Measurements from ENCODE around the gene NEDD1. TPM values are rescaled to one million over a fixed set of nuclear protein-coding genes. Genes with fewer than 3 reads are reported as not detected.
A peak's percentile ranks its signal among the peaks of the same experiment; 100 is the strongest.

NEDD1 gene
- polyA plus RNA-seq, 6 donors from 2014 or later, result 16.8 to 33.2 (median 31.3) TPM

GRCh38 chr12:96880220-96880619, 26.8 kb upstream of the NEDD1 start:
- DNase-seq, result no peak
- Mint-ChIP-seq H3K9me3 (peaks cover 0 to 6% (median 0%) of the 10 kb centered on the region in 7 donors), H3K4me1 (no peaks in the 10 kb centered on the region), H3K27me3 (peaks cover 7 to 36% (median 17%) of the 10 kb centered on the region in 3 donors), H3K4me3 (no peak overlapping the region), H3K27ac (no peak overlapping the region), H3K36me3 (no peaks in the 10 kb centered on the region)
- ATAC-seq (ENCODE audit: low read depth in 2 of 2), result no peak

DNA sequence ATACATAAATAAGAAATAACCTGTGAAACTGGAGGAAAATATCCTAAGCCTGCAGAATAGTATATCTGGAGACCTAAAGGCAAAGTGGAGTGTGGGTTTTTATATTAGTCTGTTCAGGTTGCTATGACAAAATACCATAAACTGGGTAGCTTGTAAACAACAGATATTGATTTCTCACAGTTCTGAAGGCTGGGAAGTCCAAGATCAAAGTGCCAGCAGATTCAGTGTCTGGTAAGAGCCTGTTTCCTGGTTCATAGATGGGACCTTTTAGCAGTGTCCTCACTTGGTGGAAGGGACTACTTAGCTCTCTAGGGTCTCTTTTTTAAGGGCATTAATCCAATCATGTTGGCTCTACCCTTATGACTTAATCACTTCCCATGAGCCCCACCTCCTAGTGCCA, 25.4 kb upstream of the NEDD1 start:
- no peak for ATAC-seq (ENCODE audit: low read depth in 2 of 2)
- peaks cover 6 to 38% (median 20%) of the 10 kb centered on the region in 3 donors for H3K27me3 Mint-ChIP-seq
- H3K4me3 Mint-ChIP-seq, result no peak overlapping the region
- H3K4me1 Mint-ChIP-seq, result no peaks in the 10 kb centered on the region
- no peaks in the 10 kb centered on the region for H3K36me3 Mint-ChIP-seq
- H3K9me3 Mint-ChIP-seq, result peaks cover 0 to 6% (median 0%) of the 10 kb centered on the region in 7 donors
- no peak overlapping the region for H3K27ac Mint-ChIP-seq
- DNase-seq, result no peak

- H3K9me3 Mint-ChIP-seq, result peaks cover 0 to 6% (median 0%) of the 10 kb centered on the region in 7 donors
- H3K4me3 Mint-ChIP-seq, result no peak overlapping the region
- ATAC-seq (ENCODE audit: low read depth in 2 of 2) (no peak), DNase-seq (no peak)
- H3K4me1 Mint-ChIP-seq, result no peaks in the 10 kb centered on the region
- H3K27me3 Mint-ChIP-seq, result peaks cover 4 to 36% (median 13%) of the 10 kb centered on the region in 3 donors
- no peak overlapping the region for H3K27ac Mint-ChIP-seq
- H3K36me3 Mint-ChIP-seq, result no peaks in the 10 kb centered on the region
These were observed 24.2 kb upstream of the NEDD1 start for GRCh38 chr12:96882862-96883261.

DNA sequence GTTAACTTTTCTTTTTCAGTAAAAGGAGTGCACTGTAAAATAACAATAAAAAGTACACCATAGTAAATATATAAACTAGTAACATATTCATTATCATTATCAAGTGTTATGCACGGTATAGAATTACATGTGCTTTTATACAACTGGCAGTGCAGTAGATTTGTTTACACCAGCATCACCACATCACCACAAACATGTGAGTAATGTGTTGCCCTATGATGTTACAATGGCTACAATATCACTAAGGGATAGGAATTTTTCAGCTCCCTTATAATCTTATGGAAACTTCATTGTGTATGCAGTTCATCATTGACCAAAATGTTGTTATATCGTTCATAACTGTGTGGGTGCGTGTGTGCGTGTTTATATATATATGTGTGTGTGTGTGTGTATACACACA, 23.5 kb upstream of the NEDD1 start:
- no peaks in the 10 kb centered on the region for H3K36me3 Mint-ChIP-seq
- no peak overlapping the region for H3K27ac Mint-ChIP-seq
- ATAC-seq (ENCODE audit: low read depth in 2 of 2) (no peak), DNase-seq (no peak)
- no peak overlapping the region for H3K4me3 Mint-ChIP-seq
- H3K4me1 Mint-ChIP-seq, result no peaks in the 10 kb centered on the region
- H3K27me3 Mint-ChIP-seq, result peaks cover 4 to 29% (median 7%) of the 10 kb centered on the region in 3 donors
- peaks cover 0 to 6% (median 0%) of the 10 kb centered on the region in 7 donors for H3K9me3 Mint-ChIP-seq

- Mint-ChIP-seq H3K27ac (no peak overlapping the region), H3K4me1 (no peaks in the 10 kb centered on the region), H3K36me3 (no peaks in the 10 kb centered on the region), H3K9me3 (peaks cover 0 to 1% (median 0%) of the 10 kb centered on the region in 7 donors), H3K27me3 (peaks cover 15 to 33% (median 18%) of the 10 kb centered on the region in 3 donors), H3K4me3 (peak overlapping the region in 1 of 8 donors; percentile 33)
- ATAC-seq (ENCODE audit: low read depth in 2 of 2) (no peak), DNase-seq (no peak)
These were observed 19.9 kb upstream of the NEDD1 start for GRCh38 chr12:96886998-96887677.

DNA sequence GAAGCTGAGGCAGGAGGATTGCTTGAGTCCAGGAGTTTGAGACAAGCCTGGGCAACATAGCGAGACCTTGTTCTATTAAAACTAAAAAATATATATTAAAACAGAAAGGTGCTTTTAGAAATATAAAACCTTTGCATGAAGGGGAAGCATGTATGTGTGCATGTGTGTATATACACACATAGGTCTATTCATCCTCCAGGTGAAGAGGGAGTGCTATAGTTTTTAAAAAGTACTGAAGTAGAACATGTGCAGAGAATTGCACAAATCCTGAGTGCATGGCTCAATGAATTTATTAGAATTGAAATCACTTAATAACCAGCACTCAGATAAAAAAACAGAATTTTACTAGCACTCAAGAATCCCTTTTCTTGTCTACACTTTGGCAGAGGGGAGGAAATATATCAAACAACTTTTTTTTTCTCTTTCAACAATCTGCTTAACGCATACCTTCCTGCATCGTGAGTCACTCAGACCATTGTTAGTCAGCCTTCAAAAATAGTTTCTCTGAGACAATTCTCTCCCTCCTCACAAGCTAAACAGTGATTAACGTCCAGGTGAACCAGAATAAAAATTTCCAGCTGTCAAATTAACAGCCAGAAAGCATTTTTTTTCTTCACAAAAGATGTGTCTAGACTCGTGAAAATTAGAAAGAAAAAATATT, 17.7 kb upstream of the NEDD1 start:
- peaks cover 0 to 6% (median 0%) of the 10 kb centered on the region in 7 donors for H3K9me3 Mint-ChIP-seq
- no peak overlapping the region for H3K27ac Mint-ChIP-seq
- DNase-seq (no peak), ATAC-seq (ENCODE audit: low read depth in 2 of 2) (no peak)
- H3K36me3 Mint-ChIP-seq, result no peaks in the 10 kb centered on the region
- H3K4me3 Mint-ChIP-seq, result no peak overlapping the region
- no peaks in the 10 kb centered on the region for H3K4me1 Mint-ChIP-seq
- H3K27me3 Mint-ChIP-seq, result peaks cover 20 to 45% (median 26%) of the 10 kb centered on the region in 3 donors

GRCh38 chr12:96890331-96890730, 16.7 kb upstream of the NEDD1 start:
- ATAC-seq (ENCODE audit: low read depth in 2 of 2), result no peak
- H3K27ac Mint-ChIP-seq, result no peak overlapping the region
- no peaks in the 10 kb centered on the region for H3K4me1 Mint-ChIP-seq
- peaks cover 20 to 45% (median 26%) of the 10 kb centered on the region in 3 donors for H3K27me3 Mint-ChIP-seq
- H3K36me3 Mint-ChIP-seq, result no peaks in the 10 kb centered on the region
- no peak overlapping the region for H3K4me3 Mint-ChIP-seq
- H3K9me3 Mint-ChIP-seq, result peaks cover 0 to 6% (median 0%) of the 10 kb centered on the region in 7 donors
- DNase-seq, result no peak

GRCh38 chr12:96892104-96892503, 15.0 kb upstream of the NEDD1 start:
- no peak for DNase-seq
- peaks cover 0 to 6% (median 0%) of the 10 kb centered on the region in 7 donors for H3K9me3 Mint-ChIP-seq
- H3K36me3 Mint-ChIP-seq, result no peaks in the 10 kb centered on the region
- no peaks in the 10 kb centered on the region for H3K4me1 Mint-ChIP-seq
- no peak overlapping the region for H3K4me3 Mint-ChIP-seq
- ATAC-seq (ENCODE audit: low read depth in 2 of 2), result no peak
- H3K27me3 Mint-ChIP-seq, result peaks cover 19 to 28% (median 20%) of the 10 kb centered on the region in 3 donors
- no peak overlapping the region for H3K27ac Mint-ChIP-seq

DNA sequence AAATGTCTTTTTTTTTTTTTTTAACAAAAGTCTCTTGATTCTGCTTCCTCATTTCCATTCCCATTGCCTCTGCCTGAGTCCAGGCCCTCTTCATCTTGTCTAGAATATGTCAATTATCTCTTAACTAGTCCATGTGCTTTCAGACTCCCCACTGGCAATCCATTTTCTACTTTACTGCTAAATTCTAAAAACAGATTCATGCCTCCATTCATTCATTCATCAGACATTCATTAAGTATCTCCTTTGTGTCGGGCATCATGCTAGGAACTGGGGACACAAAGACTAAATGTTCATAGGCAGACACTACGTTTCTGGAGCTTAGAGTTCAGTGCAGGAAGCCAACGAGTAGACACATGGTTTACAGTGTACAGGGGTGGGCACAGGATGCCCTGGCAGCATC, 9.6 kb upstream of the NEDD1 start:
- Mint-ChIP-seq H3K9me3 (peaks cover 0 to 4% (median 0%) of the 10 kb centered on the region in 7 donors), H3K27me3 (peaks cover 4 to 14% (median 5%) of the 10 kb centered on the region in 3 donors), H3K4me1 (no peaks in the 10 kb centered on the region), H3K27ac (no peak overlapping the region), H3K36me3 (no peaks in the 10 kb centered on the region), H3K4me3 (no peak overlapping the region)
- DNase-seq (no peak), ATAC-seq (ENCODE audit: low read depth in 2 of 2) (no peak)

GRCh38 chr12:96901175-96901574, 5.9 kb upstream of the NEDD1 start:
- no peak for DNase-seq
- Mint-ChIP-seq H3K36me3 (no peaks in the 10 kb centered on the region), H3K4me3 (no peak overlapping the region), H3K27me3 (no peaks in the 10 kb centered on the region), H3K9me3 (no peaks in the 10 kb centered on the region), H3K27ac (no peak overlapping the region), H3K4me1 (peaks cover 0 to 4% (median 3%) of the 10 kb centered on the region in 3 donors)
- no peak for ATAC-seq (ENCODE audit: low read depth in 2 of 2)

DNA sequence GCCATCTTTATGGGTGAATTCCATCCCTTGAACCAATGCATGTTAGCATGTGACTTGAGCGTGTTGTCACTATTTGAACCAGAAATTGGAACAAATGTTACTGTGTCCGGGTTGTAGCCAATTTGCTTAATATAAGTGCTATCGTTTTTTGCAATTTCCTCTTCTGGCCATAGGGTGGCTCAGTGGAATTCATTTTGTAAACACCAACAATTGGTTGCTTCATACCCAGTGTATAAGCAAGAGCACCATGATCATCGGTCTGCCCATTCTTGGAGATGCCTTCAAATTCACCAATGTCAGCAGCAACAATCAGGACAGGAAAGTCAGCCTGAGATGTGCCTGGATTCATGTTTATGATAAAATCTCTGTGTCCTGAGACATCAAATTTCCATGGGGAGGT, 5.0 kb upstream of the NEDD1 start:
- peaks cover 4 to 10% (median 8%) of the 10 kb centered on the region in 3 donors for H3K4me1 Mint-ChIP-seq
- no peak overlapping the region for H3K4me3 Mint-ChIP-seq
- H3K9me3 Mint-ChIP-seq, result no peaks in the 10 kb centered on the region
- DNase-seq (no peak), ATAC-seq (ENCODE audit: low read depth in 2 of 2) (no peak)
- H3K36me3 Mint-ChIP-seq, result no peaks in the 10 kb centered on the region
- H3K27ac Mint-ChIP-seq, result no peak overlapping the region
- no peaks in the 10 kb centered on the region for H3K27me3 Mint-ChIP-seq

GRCh38 chr12:96906498-96906848, 584 bp upstream of the NEDD1 start:
- H3K27me3 Mint-ChIP-seq, result no peaks in the 10 kb centered on the region
- peaks cover 33 to 41% (median 38%) of the 10 kb centered on the region in 3 donors for H3K4me1 Mint-ChIP-seq
- DNase-seq, result no peak

DNA sequence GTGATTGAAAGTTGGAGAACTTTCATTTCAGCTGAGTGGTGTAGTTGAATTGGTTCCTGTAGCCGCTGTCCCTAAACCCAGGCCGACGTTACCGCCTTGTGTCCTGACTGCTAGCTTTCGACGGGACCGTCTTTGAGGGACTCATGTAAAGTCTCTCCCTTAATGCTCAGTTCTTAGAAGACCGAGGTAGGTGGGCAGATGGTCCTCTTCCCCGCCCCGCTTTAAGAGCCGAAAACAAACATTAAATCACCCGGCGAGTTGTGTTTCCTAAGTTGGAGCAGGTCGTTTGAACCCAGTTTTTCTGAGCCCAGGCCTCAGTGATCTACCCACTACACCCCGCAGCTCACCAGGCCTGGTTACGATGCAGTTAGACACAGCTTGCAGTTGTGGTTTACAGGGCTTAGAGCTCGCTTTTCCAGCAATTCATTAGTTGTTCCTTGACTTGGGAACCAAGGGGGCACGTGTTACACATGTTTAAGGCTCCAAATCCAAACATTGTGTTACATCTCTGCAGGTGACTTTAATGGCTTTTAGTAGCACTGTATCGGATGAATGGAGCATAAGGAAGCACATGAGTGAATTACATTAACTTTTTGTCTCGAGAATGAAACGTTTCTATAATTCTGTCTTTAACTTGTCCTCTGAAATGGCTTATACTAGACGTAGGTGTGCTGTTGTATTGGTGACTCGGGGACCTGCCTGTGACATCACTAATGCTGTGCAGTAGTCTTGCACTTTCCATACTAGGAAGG, 790 bp downstream of the NEDD1 start:
- H3K36me3 Mint-ChIP-seq, result no peaks in the 10 kb centered on the region
- DNase-seq, result peak; percentile 20
- ATAC-seq (ENCODE audit: low read depth in 2 of 2), result peak; percentile 17 to 24
- H3K4me1 Mint-ChIP-seq, result peaks cover 35 to 44% (median 40%) of the 10 kb centered on the region in 3 donors
- no peaks in the 10 kb centered on the region for H3K9me3 Mint-ChIP-seq
- H3K4me3 Mint-ChIP-seq, result peak overlapping the region; percentile 90 to 97 (median 96)
- H3K27ac Mint-ChIP-seq, result peak overlapping the region; percentile 87 to 99 (median 94)
- H3K27me3 Mint-ChIP-seq, result no peaks in the 10 kb centered on the region

More at GRCh38 chr12:96906498-96906848, 584 bp upstream of the NEDD1 start:
- H3K4me3 Mint-ChIP-seq, result peak overlapping the region; percentile 87 to 97 (median 94)
- peak overlapping the region; percentile 86 to 99 (median 98) for H3K27ac Mint-ChIP-seq
- ATAC-seq (ENCODE audit: low read depth in 2 of 2), result no peak
- no peaks in the 10 kb centered on the region for H3K9me3 Mint-ChIP-seq
- H3K36me3 Mint-ChIP-seq, result no peaks in the 10 kb centered on the region

DNA sequence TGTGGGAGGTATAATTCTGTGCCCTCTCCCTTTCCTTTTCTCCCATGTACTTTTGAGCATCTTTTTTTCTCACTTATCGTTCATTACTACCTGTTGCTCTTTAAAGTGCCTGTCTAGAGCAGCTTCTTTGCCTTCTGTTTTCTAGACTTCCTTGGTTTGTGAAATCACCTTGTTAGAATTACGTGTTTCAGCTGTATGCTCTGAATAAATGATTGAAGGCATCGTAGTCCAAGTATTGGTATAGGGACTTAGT, 1.3 kb downstream of the NEDD1 start:
- Mint-ChIP-seq H3K4me3 (peak overlapping the region; percentile 90 to 97 (median 96)), H3K27ac (peak overlapping the region in 5 of 6 donors; percentile 87 to 97 (median 94)), H3K36me3 (no peaks in the 10 kb centered on the region), H3K9me3 (no peaks in the 10 kb centered on the region), H3K4me1 (peaks cover 35 to 44% (median 43%) of the 10 kb centered on the region in 3 donors), H3K27me3 (no peaks in the 10 kb centered on the region)
- ATAC-seq (ENCODE audit: low read depth in 2 of 2), result no peak
- no peak for DNase-seq

Measured in naive B cell (primary cell).